Transverse colon (tissue), 4 donors: Measurements from ENCODE around the gene RPL18A.

Source experiments
- CTCF ChIP-seq, 5 experiments: fragments of 200-600 bp in 3 of 5; fragments of 450-650 bp in 2 of 5; sonication (generic) in 3 of 5; IDR thresholded peaks; 1 replicate in 2 of 5; 2 replicates in 3 of 5; pipeline ENCODE4 v1.5.1; 2016 to 2017; ENCODE audit warnings: antibody characterized with exemption in 5 of 5, inconsistent platforms in 3 of 5, mild to moderate bottlenecking in 2 of 5, moderate library complexity in 1 of 5
- EP300 ChIP-seq: sonication (generic); formaldehyde crosslinking; IDR thresholded peaks from one replicate; pipeline ENCODE4 v1.6.1; 2017; ENCODE audit warnings: antibody characterized with exemption, low read depth
- POLR2A ChIP-seq: fragments of 450-650 bp; IDR thresholded peaks from one replicate; pipeline ENCODE4 v1.6.1; 2016; ENCODE audit warnings: antibody characterized with exemption, mild to moderate bottlenecking, moderate library complexity
- POLR2AphosphoS5 ChIP-seq, 3 donors: sonication (generic); formaldehyde crosslinking; IDR thresholded peaks; one replicate each; pipeline ENCODE4 v1.6.1; 2016; ENCODE audit warnings: antibody characterized with exemption in 3 of 3

- TF ChIP-seq CTCF (IDR thresholded peaks at IDR 0.05) (no peak), POLR2A (no peak), POLR2AphosphoS5 (IDR thresholded peaks at IDR 0.05) (no peak), EP300 (no peak)
These were observed 17.7 kb upstream of the RPL18A start for GRCh38 chr19:17841810-17842662.
